Measurements from ENCODE around the gene EED.
A peak's percentile ranks its signal among the peaks of the same experiment; 100 is the strongest.
"Not testable (repeated sequence)": the region's sequence is repeated elsewhere in the genome, so short reads cannot be mapped to it uniquely, and the experiment has no call there.

EED gene

GRCh38 chr11:86292912-86293616 is 48.5 kb downstream of the EED start:
- DNase-seq: no peak

GRCh38 chr11:86294026-86294425 is 49.5 kb downstream of the EED start:
- DNase-seq: no peak

GRCh38 chr11:86301742-86302091 is 57.2 kb downstream of the EED start:
- no peak for DNase-seq

- DNase-seq: peak; percentile 98
Observed at GRCh38 chr11:86302092-86302793, 57.7 kb downstream of the EED start, which contains the start of gene HIKESHI. Gene HIKESHI, plus strand, starts transcription at chr11:86302240. Its CDS starts 209 bp downstream, at chr11:86302449.

- peak; percentile 23 for DNase-seq
Observed at GRCh38 chr11:86303257-86303656, 58.7 kb downstream of the EED start.

- not testable (repeated sequence) for DNase-seq
Observed at GRCh38 chr11:86308710-86309109, 64.2 kb downstream of the EED start.

GRCh38 chr11:86313793-86314192 is 69.2 kb downstream of the EED start:
- DNase-seq: no peak

GRCh38 chr11:86314636-86315035 is 70.1 kb downstream of the EED start:
- no peak for DNase-seq
